ENCODE measurements around the gene RASSF3.
"Not testable (repeated sequence)": the region's sequence is repeated elsewhere in the genome, so short reads cannot be mapped to it uniquely, and the experiment has no call there.

The RASSF3 gene

DNA sequence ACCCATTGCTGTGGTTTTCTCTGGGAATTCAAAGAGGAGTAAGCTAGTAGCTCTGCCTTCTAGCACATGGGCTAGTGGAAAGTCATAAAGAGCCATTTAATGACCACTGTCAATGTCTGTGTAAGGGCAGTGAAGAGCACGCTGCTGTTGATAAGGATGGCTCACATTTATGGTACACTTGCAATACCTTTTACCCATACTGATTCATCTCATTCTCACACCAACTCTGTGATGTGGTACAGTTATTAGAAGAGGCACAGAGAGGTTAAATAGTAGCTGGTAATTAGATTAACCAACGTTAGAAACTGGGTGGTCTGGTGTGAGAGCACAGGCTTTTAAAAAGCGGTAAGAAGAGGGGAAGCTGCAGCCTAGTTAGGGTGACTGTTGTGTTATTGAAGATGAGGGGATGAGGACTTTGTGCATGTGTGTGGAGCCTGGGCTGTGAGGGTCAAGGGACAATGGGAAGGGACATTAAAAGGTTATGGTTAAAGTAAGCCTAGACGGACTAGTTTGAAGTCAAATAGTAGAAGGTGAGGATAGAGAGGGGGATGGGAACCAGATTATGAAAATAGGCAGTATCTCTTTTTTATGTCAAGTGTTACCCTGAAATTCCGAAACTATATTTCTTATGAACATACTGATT, 25.2 kb downstream of the RASSF3 start:
- Histone ChIP-seq H3K4me3 (ENCODE audit: low read length) (no peak overlapping the region), H3K9me3 (ENCODE audit: insufficient read depth, low read depth, low read length) (no peaks in the 10 kb centered on the region), H3K36me3 (ENCODE audit: insufficient read depth, low read length) (no peaks in the 10 kb centered on the region), H3K4me1 (ENCODE audit: insufficient read depth, low read length) (no peaks in the 10 kb centered on the region), H3K27ac (ENCODE audit: low read depth, low read length) (no peak overlapping the region), H3K9ac (ENCODE audit: low read depth, low read length) (no peak overlapping the region), H3K27me3 (ENCODE audit: insufficient read depth, low read length) (no peaks in the 10 kb centered on the region)
- 78% methylated on average over 3 of the region's 5 CpGs for WGBS

GRCh38 chr12:64636856-64637255, 26.6 kb downstream of the RASSF3 start:
- Histone ChIP-seq H3K9ac (ENCODE audit: low read depth, low read length) (no peak overlapping the region), H3K9me3 (ENCODE audit: insufficient read depth, low read depth, low read length) (no peaks in the 10 kb centered on the region), H3K4me1 (ENCODE audit: insufficient read depth, low read length) (no peaks in the 10 kb centered on the region), H3K27ac (ENCODE audit: low read depth, low read length) (no peak overlapping the region), H3K4me3 (ENCODE audit: low read length) (no peak overlapping the region), H3K36me3 (ENCODE audit: insufficient read depth, low read length) (no peaks in the 10 kb centered on the region), H3K27me3 (ENCODE audit: insufficient read depth, low read length) (no peaks in the 10 kb centered on the region)
- WGBS = 88% methylated on average over 1 of the region's 2 CpGs

DNA sequence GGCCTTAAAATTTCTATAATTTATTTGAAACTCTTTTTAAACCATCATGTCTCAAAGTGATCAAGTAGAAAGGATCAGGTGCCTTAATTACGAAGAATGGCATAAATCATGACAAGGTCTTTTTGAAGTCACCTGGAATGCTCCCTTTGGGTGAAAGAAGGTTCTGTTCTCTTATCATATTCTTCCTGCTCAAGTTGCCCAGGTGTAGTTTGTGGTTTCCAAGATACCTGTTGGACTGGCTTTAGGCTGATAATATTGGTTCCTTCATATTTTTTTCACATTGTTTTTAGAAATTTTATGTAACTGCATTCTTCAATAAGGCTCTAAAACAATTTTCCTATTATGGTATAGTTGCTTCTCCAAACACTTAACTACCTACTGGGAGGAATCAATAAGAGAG, 29.2 kb downstream of the RASSF3 start:
- Histone ChIP-seq H3K27ac (ENCODE audit: low read depth, low read length) (no peak overlapping the region), H3K4me3 (ENCODE audit: low read length) (no peak overlapping the region)

DNA sequence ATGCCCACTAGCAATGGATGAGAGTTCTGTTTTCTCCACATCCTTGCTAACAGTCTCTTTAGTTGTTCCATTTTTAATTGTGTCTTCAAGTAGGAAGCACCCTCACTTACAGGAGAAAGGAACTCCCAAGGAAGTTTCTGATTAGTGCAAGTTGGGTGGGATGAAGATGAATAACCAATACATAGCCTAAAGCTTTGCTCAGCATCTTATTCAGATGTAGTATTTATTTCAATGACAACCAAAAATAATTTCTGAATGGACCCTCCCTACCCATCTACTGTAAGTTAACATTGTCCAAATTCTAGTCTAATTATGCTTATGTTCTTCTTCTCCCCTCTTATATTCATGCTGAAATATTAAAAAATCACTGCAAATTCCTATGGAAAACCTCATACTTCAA, 36.0 kb downstream of the RASSF3 start:
- H3K9ac ChIP-seq (ENCODE audit: low read depth, low read length) = no peak overlapping the region
- H3K4me3 ChIP-seq (ENCODE audit: low read length) = no peak overlapping the region
- H3K27ac ChIP-seq (ENCODE audit: low read depth, low read length) = no peak overlapping the region
- H3K9me3 ChIP-seq (ENCODE audit: insufficient read depth, low read depth, low read length) = no peaks in the 10 kb centered on the region
- no peaks in the 10 kb centered on the region for H3K27me3 ChIP-seq (ENCODE audit: insufficient read depth, low read length)
- peaks cover 4% of the 10 kb centered on the region; the same call in 1 of the 2 replicates for H3K4me1 ChIP-seq (ENCODE audit: insufficient read depth, low read length)
- no peaks in the 10 kb centered on the region for H3K36me3 ChIP-seq (ENCODE audit: insufficient read depth, low read length)

More for the DNA sequence above, 29.2 kb downstream of the RASSF3 start:
- WGBS = 95% methylated on average over 1 of the region's 1 CpG
- Histone ChIP-seq H3K27me3 (ENCODE audit: insufficient read depth, low read length) (no peaks in the 10 kb centered on the region), H3K4me1 (ENCODE audit: insufficient read depth, low read length) (no peaks in the 10 kb centered on the region), H3K36me3 (ENCODE audit: insufficient read depth, low read length) (no peaks in the 10 kb centered on the region), H3K9me3 (ENCODE audit: insufficient read depth, low read depth, low read length) (no peaks in the 10 kb centered on the region), H3K9ac (ENCODE audit: low read depth, low read length) (no peak overlapping the region)

GRCh38 chr12:64649487-64649886, 39.2 kb downstream of the RASSF3 start:
- WGBS = 90% methylated on average over 6 of the region's 6 CpGs
- H3K9me3 ChIP-seq (ENCODE audit: insufficient read depth, low read depth, low read length) = no peaks in the 10 kb centered on the region
- no peaks in the 10 kb centered on the region for H3K27me3 ChIP-seq (ENCODE audit: insufficient read depth, low read length)
- H3K4me3 ChIP-seq (ENCODE audit: low read length) = no peak overlapping the region
- H3K36me3 ChIP-seq (ENCODE audit: insufficient read depth, low read length) = no peaks in the 10 kb centered on the region
- no peak overlapping the region for H3K9ac ChIP-seq (ENCODE audit: low read depth, low read length)
- H3K4me1 ChIP-seq (ENCODE audit: insufficient read depth, low read length) = peaks cover 4% of the 10 kb centered on the region; the same call in 1 of the 2 replicates
- H3K27ac ChIP-seq (ENCODE audit: low read depth, low read length) = no peak overlapping the region

DNA sequence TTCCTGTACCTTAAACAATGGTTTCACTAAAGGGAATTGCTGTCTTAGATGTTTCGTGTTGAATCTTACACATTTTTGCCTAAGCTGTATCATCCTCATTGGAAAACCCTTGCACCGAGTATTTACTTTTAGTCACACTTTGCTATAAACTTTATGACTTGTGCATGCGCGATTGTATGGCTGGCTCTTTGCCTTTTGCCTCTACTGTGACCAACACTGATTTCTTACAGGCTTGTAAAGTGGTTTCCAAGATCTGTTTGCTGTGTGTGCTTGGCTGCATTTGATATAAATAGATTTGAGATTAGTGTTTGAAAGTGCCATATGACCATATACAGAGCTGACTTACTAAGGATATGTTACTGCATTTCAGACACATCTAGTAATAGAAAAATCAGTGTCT, 40.5 kb downstream of the RASSF3 start:
- Histone ChIP-seq H3K36me3 (ENCODE audit: insufficient read depth, low read length) (no peaks in the 10 kb centered on the region), H3K4me3 (ENCODE audit: low read length) (no peak overlapping the region), H3K9ac (ENCODE audit: low read depth, low read length) (no peak overlapping the region), H3K27me3 (ENCODE audit: insufficient read depth, low read length) (no peaks in the 10 kb centered on the region), H3K27ac (ENCODE audit: low read depth, low read length) (peak overlapping the region; percentile 49; the same call in 1 of the 2 replicates), H3K9me3 (ENCODE audit: insufficient read depth, low read depth, low read length) (no peaks in the 10 kb centered on the region), H3K4me1 (ENCODE audit: insufficient read depth, low read length) (peaks cover 4% of the 10 kb centered on the region; the same call in 1 of the 2 replicates)
- 97% methylated on average over 4 of the region's 4 CpGs for WGBS

GRCh38 chr12:64652346-64652745, 42.1 kb downstream of the RASSF3 start:
- H3K9me3 ChIP-seq (ENCODE audit: insufficient read depth, low read depth, low read length) = no peaks in the 10 kb centered on the region
- H3K4me1 ChIP-seq (ENCODE audit: insufficient read depth, low read length) = peaks cover 4% of the 10 kb centered on the region; the same call in 1 of the 2 replicates
- no peaks in the 10 kb centered on the region for H3K36me3 ChIP-seq (ENCODE audit: insufficient read depth, low read length)
- WGBS = 91% methylated on average over 2 of the region's 2 CpGs
- H3K9ac ChIP-seq (ENCODE audit: low read depth, low read length) = no peak overlapping the region; the same call in 1 of the 2 replicates
- no peak overlapping the region for H3K27ac ChIP-seq (ENCODE audit: low read depth, low read length)
- no peak overlapping the region for H3K4me3 ChIP-seq (ENCODE audit: low read length)
- H3K27me3 ChIP-seq (ENCODE audit: insufficient read depth, low read length) = no peaks in the 10 kb centered on the region

- Histone ChIP-seq H3K4me1 (ENCODE audit: insufficient read depth, low read length) (peaks cover 4% of the 10 kb centered on the region; the same call in 1 of the 2 replicates), H3K4me3 (ENCODE audit: low read length) (no peak overlapping the region), H3K27ac (ENCODE audit: low read depth, low read length) (no peak overlapping the region), H3K9me3 (ENCODE audit: insufficient read depth, low read depth, low read length) (no peaks in the 10 kb centered on the region), H3K9ac (ENCODE audit: low read depth, low read length) (no peak overlapping the region), H3K27me3 (ENCODE audit: insufficient read depth, low read length) (no peaks in the 10 kb centered on the region), H3K36me3 (ENCODE audit: insufficient read depth, low read length) (no peaks in the 10 kb centered on the region)
- WGBS = 68% methylated on average over 1 of the region's 1 CpG
These were observed 42.8 kb downstream of the RASSF3 start for GRCh38 chr12:64653123-64653522.

DNA sequence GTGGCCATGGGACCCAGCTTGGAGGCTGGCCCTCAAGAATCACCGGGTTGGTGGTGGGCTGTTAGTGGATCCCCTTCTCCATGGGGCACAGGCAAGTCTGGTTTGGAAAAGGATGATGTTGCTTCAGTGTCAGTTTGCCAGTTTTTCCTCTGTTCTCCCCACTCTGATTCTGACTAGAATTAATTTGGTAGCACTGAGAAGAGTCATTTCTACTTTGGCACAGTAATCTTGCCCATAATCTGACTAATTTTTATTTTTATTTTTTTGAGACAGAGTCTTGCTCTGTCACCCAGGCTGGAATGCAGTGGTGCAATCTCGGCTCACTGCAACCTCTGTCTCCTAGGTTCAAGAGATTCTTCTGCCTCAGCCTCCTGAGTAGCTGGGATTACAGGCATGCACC, 43.6 kb downstream of the RASSF3 start:
- H3K4me1 ChIP-seq (ENCODE audit: insufficient read depth, low read length); H3K9ac ChIP-seq (ENCODE audit: low read depth, low read length); H3K4me3 ChIP-seq (ENCODE audit: low read length); H3K27me3 ChIP-seq (ENCODE audit: insufficient read depth, low read length); H3K9me3 ChIP-seq (ENCODE audit: insufficient read depth, low read depth, low read length); H3K27ac ChIP-seq (ENCODE audit: low read depth, low read length); H3K36me3 ChIP-seq (ENCODE audit: insufficient read depth, low read length): not testable (repeated sequence)
- 91% methylated on average over 2 of the region's 2 CpGs for WGBS

DNA sequence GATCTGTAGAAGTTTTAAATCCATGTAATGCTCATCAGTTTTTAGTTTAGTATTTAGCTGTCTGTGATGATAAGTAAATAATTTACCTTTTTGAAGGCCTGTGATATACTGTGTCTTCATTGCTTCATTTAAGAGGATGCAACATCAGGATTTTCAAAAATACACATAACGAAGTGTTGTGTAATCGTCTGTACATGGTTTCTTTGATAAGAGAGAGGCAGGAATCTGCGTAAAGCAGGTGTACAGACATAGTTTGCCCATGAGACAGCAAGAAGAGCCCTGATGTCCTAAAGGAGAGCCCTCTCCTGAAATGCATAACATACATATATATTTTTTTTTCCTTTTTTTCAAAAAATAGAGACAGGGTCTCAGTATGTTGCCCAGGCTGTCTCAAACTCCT, 44.8 kb downstream of the RASSF3 start:
- Histone ChIP-seq H3K36me3 (ENCODE audit: insufficient read depth, low read length) (no peaks in the 10 kb centered on the region), H3K4me3 (ENCODE audit: low read length) (no peak overlapping the region), H3K4me1 (ENCODE audit: insufficient read depth, low read length) (no peaks in the 10 kb centered on the region), H3K27me3 (ENCODE audit: insufficient read depth, low read length) (no peaks in the 10 kb centered on the region), H3K9me3 (ENCODE audit: insufficient read depth, low read depth, low read length) (no peaks in the 10 kb centered on the region), H3K27ac (ENCODE audit: low read depth, low read length) (no peak overlapping the region), H3K9ac (ENCODE audit: low read depth, low read length) (no peak overlapping the region)
- WGBS = 97% methylated on average over 3 of the region's 3 CpGs

GRCh38 chr12:64656429-64656828, 46.1 kb downstream of the RASSF3 start:
- Histone ChIP-seq H3K9ac (ENCODE audit: low read depth, low read length) (no peak overlapping the region), H3K27ac (ENCODE audit: low read depth, low read length) (no peak overlapping the region), H3K36me3 (ENCODE audit: insufficient read depth, low read length) (no peaks in the 10 kb centered on the region), H3K4me1 (ENCODE audit: insufficient read depth, low read length) (no peaks in the 10 kb centered on the region), H3K4me3 (ENCODE audit: low read length) (no peak overlapping the region), H3K27me3 (ENCODE audit: insufficient read depth, low read length) (no peaks in the 10 kb centered on the region), H3K9me3 (ENCODE audit: insufficient read depth, low read depth, low read length) (no peaks in the 10 kb centered on the region)
- 84% methylated on average over 1 of the region's 1 CpG for WGBS

Measured in HUES64 (cell line).